Measurements from ENCODE around the gene MS4A10. TPM values are rescaled to one million over a fixed set of nuclear protein-coding genes. Genes with fewer than 3 reads are reported as not detected.

Gene MS4A10
- total RNA-seq, 4 donors from 2014 or later, result not detected

DNA sequence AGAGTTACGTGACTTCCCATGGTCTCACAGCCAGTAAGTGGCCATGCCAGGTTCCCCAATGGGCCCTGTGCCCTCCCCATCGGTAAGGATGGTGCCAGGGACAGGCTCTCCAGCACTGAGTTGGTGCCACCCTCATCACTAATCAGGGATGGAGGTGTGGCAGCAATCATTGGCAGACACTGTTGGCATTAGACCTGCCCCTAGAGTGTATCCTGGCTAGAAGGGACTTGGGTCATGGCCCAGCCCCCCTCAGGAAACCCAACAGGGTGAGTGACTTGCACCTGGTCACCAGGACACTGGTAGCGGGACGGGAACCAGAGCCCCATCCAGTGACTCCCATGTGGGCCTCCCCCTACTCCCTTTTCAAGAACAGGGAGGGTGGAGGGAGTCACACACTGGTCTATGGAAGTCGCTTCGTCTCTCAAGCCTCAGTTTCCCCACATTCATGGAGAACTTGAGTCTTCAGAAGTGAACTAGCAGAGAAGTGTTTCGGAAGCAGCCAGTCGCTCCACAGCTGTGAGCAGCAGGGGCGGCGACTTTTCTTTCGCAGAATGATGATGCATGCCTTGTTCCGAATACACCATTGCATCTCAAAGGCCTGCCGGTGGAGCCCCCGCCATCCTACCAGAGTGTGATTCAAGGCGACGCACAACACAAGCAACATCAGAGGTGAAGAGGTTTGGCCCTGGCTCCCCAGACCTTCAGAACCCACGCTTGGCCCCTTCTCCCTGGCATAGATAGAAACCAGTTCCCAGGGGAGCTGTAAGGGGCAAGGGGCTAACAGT lies 12.9 kb downstream of the MS4A10 start:
- no peak for ATAC-seq (ENCODE audit: low FRiP score)
- no peak for TF ChIP-seq CTCF (IDR thresholded peaks at IDR 0.05)
- no peak for DNase-seq (ENCODE audit: low spot score)

GRCh38 chr11:60798631-60799030 lies 13.5 kb downstream of the MS4A10 start:
- ATAC-seq (ENCODE audit: low FRiP score) (no peak), DNase-seq (ENCODE audit: low spot score) (no peak)
- TF ChIP-seq CTCF (IDR thresholded peaks at IDR 0.05), result no peak

GRCh38 chr11:60801194-60801593 lies 16.1 kb downstream of the MS4A10 start:
- no peak for DNase-seq (ENCODE audit: low spot score)
- TF ChIP-seq CTCF (IDR thresholded peaks at IDR 0.05), result no peak
- ATAC-seq (ENCODE audit: low FRiP score), result no peak

DNA sequence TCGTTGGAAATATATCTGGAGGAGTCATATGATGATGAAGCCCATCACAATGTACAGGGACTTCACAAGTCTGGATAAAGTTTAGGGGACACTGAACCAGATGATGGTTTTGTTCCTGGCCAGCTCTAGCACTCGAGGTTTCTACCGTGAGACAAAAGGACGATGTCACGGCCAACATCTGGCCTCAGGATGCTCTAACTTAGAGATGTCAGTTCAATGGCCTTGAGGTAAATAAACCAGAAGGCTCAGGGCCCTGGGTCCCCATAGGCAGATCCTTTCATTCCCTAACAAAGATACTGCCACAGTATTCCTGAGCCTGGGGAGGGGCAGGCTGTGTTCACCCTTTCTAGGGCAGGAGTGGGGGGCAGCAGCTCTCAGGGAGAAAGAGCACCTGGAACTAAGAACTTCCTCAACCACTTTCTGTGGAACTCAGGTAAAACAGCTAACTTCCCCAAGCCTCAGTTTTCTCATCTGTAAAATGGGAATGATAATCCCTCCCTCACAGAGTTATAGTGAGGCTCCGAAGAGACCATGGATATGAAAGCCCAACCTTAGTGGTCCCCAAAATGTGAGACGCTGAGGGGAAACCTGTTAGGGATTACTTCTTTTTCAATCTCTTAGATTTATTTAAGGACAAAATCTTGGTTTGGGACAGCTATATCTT lies 18.3 kb downstream of the MS4A10 start:
- ATAC-seq (ENCODE audit: low FRiP score) (no peak), DNase-seq (ENCODE audit: low spot score) (no peak)
- TF ChIP-seq CTCF (IDR thresholded peaks at IDR 0.05), result no peak

DNA sequence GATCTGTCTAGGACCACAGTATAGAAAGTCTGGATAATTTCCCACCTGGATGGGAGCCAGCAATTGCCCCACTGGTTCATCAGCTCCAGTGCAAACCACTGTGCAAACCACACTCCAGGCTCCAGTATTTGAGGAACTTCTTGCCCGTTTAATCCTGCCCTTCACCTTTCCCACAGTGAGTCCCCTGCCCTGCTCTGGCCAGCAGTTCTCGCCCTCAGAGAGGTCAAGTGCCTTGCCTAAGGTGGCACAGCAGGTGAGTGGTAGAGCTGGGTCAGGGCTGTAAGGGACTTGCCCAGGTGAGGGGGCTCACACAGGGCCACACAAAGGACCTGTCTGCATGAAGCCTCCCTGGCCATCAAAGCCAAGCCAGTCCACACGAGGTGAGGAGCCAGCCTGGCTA lies 24.1 kb downstream of the MS4A10 start:
- DNase-seq (ENCODE audit: low spot score) (no peak), ATAC-seq (ENCODE audit: low FRiP score) (no peak)
- TF ChIP-seq CTCF (IDR thresholded peaks at IDR 0.05), result no peak

GRCh38 chr11:60809691-60810090 lies 24.6 kb downstream of the MS4A10 start:
- no peak for ATAC-seq (ENCODE audit: low FRiP score)
- DNase-seq (ENCODE audit: low spot score), result no peak
- TF ChIP-seq CTCF (IDR thresholded peaks at IDR 0.05), result no peak

GRCh38 chr11:60810151-60810550 lies 25.0 kb downstream of the MS4A10 start:
- TF ChIP-seq CTCF (IDR thresholded peaks at IDR 0.05), result no peak
- DNase-seq (ENCODE audit: low spot score), result no peak
- ATAC-seq (ENCODE audit: low FRiP score), result no peak
